EL (cell line): ENCODE data around the gene CNTNAP2.
A peak's percentile ranks its signal among the peaks of the same experiment; 100 is the strongest.
"Not testable (repeated sequence)": the region's sequence is repeated elsewhere in the genome, so short reads cannot be mapped to it uniquely, and the experiment has no call there.

ENCODE experiments used
- DNase-seq: peaks from one replicate; pipeline ENCODE4 v3.0.0-alpha.2; 2016

CNTNAP2 gene

GRCh38 chr7:148395352-148395811, 2278.8 kb downstream of the CNTNAP2 start:
- DNase-seq = no peak

- DNase-seq = no peak
Measured at GRCh38 chr7:148395990-148396716, 2279.6 kb downstream of the CNTNAP2 start.

- no peak for DNase-seq
Measured at GRCh38 chr7:148397056-148397455, 2280.5 kb downstream of the CNTNAP2 start.

- DNase-seq = no peak
Measured at GRCh38 chr7:148397551-148397950, 2280.9 kb downstream of the CNTNAP2 start.

GRCh38 chr7:148397985-148398384, 2281.4 kb downstream of the CNTNAP2 start:
- no peak for DNase-seq

- DNase-seq = no peak
Measured at GRCh38 chr7:148398844-148399365, 2282.3 kb downstream of the CNTNAP2 start.

GRCh38 chr7:148400101-148400500, 2283.5 kb downstream of the CNTNAP2 start:
- no peak for DNase-seq

GRCh38 chr7:148402159-148402558, 2285.6 kb downstream of the CNTNAP2 start:
- DNase-seq = no peak

- no peak for DNase-seq
Measured at GRCh38 chr7:148403466-148403993, 2286.9 kb downstream of the CNTNAP2 start.

GRCh38 chr7:148408307-148408706, 2291.7 kb downstream of the CNTNAP2 start:
- DNase-seq = no peak

- no peak for DNase-seq
Measured at GRCh38 chr7:148410905-148411304, 2294.3 kb downstream of the CNTNAP2 start.

- no peak for DNase-seq
Measured at GRCh38 chr7:148412691-148413090, 2296.1 kb downstream of the CNTNAP2 start.

GRCh38 chr7:148419856-148420832, 2303.5 kb downstream of the CNTNAP2 start:
- no peak for DNase-seq

- no peak for DNase-seq
Measured at GRCh38 chr7:148422030-148422429, 2305.4 kb downstream of the CNTNAP2 start.

- DNase-seq = not testable (repeated sequence)
Measured at GRCh38 chr7:148426393-148426792, 2309.8 kb downstream of the CNTNAP2 start.

- not testable (repeated sequence) for DNase-seq
Measured at GRCh38 chr7:148430690-148431089, 2314.1 kb downstream of the CNTNAP2 start.

- no peak for DNase-seq
Measured at GRCh38 chr7:148433521-148434180, 2317.1 kb downstream of the CNTNAP2 start.

- DNase-seq = peak; percentile 6
Measured at GRCh38 chr7:148434181-148434757, 2317.7 kb downstream of the CNTNAP2 start.

- DNase-seq = no peak
Measured at GRCh38 chr7:148434887-148435286, 2318.3 kb downstream of the CNTNAP2 start.

GRCh38 chr7:148435715-148436114, 2319.1 kb downstream of the CNTNAP2 start:
- DNase-seq = no peak

- no peak for DNase-seq
Measured at GRCh38 chr7:148436135-148436534, 2319.5 kb downstream of the CNTNAP2 start.

- no peak for DNase-seq
Measured at GRCh38 chr7:148436571-148436970, 2320.0 kb downstream of the CNTNAP2 start.
